Measurements from ENCODE around the gene SGPL1.

The SGPL1 gene

DNA sequence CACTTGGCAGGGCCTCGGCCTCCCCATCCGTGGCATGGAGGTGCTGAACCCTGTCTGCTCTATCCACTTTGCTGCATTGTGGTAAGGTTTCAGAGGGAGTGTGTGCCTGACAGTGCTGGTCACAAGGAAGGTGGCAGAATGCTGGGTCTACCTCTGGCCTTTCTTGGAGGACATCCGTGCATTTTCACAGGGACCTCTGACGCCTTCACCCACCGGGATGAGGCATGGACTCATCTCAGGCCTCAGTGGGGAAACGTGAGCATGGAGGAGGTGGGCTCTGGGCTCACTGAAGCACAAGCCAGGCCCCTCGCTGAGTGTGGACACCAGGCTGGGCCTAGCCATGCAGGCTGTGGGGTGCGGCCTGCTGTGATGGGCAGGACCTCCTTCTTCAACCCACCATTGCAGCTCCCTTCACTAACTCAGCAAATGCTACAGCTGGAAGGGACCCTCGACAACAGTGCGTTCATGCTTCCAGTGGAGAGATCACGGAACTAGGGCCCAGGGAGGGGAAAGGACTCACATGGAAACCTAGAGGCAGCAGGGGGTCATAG, 39.2 kb upstream of the SGPL1 start:
- no peak overlapping the region for H2AFZ ChIP-seq (ENCODE audit: low read depth, low read length)
- peaks cover 27% of the 10 kb centered on the region for H3K27me3 ChIP-seq (ENCODE audit: insufficient read depth, low read length)
- H3K36me3 ChIP-seq (ENCODE audit: insufficient read depth, low read length): no peaks in the 10 kb centered on the region
- H3K4me1 ChIP-seq (ENCODE audit: insufficient read depth, low read length): no peaks in the 10 kb centered on the region
- no peak overlapping the region for H3K4me3 ChIP-seq (ENCODE audit: low read length)
- no peaks in the 10 kb centered on the region for H3K9me3 ChIP-seq (ENCODE audit: low read length)

DNA sequence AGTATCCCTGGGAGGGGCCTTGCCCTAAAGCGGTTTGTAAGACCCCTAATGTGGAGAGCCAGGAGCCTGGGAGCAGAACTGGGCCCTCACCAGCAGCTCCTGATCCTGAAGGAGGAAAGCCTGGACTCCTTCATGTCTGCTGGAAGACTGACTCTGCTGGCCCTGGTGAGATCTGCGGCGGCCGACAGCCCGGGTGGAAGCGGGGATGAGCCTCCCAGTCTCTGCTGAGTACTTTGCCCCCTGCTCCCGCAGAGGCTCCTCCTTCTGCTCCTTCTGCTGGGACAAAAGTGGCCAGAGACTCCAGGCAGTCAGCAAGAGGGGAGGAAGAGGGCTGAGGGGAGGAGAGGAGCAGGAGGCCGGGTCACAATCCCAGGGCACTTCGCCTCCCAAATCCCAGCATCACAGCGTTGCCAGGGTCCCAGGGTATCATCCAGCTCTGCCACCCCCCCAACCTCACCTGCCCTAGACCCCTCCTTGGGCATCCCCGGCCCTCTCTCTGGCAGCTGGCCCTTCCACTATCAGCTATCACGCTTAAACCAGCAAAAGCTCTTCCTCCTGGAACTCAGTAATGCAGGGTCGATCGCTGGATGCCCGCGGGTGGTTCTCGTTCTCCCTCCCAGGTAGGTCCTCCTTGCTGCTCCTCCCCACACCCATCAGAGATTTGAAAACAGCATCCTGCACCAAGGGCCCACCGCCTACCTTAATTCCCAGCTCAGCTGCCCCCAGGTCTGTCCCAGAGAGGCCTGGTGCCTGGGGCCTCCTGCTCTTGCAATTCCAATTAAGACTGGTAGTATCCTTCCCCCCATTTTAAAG, 38.5 kb upstream of the SGPL1 start:
- no peak overlapping the region for H3K4me3 ChIP-seq (ENCODE audit: low read length)
- H2AFZ ChIP-seq (ENCODE audit: low read depth, low read length): no peak overlapping the region
- H3K9me3 ChIP-seq (ENCODE audit: low read length): no peaks in the 10 kb centered on the region
- no peaks in the 10 kb centered on the region for H3K36me3 ChIP-seq (ENCODE audit: insufficient read depth, low read length)
- peaks cover 27% of the 10 kb centered on the region for H3K27me3 ChIP-seq (ENCODE audit: insufficient read depth, low read length)
- H3K4me1 ChIP-seq (ENCODE audit: insufficient read depth, low read length): no peaks in the 10 kb centered on the region

DNA sequence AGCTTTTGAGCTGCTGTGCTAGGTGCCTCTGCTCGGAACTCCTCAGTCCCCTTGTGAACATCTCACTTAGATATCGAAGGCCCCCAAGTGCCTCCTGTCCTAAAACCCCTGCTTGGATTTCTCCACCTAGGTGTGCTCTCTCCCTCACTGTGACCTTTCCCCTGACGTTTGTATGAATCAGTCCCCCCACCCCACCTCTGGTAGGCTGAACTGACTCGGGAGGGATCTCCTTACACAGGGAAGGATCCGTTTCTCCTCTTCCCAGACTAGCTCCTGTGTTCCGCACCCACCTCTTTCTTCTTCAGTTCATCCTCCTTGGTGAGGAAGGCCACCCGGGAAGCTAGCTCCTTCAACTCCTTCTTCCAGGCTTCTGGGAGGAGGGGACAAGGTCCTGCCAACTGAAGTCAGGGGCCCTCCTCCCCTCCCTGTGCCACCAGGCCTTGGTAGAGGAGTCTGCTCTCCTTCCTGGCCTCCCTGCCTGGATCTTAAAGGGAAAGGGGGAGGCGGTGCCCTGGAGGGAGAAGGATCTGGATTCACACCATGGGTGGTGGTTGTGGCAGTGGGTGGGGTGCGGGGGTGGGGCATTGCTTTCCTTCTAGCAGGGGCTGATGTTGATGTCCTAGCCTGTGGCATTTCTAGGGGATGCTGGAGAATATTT, 37.4 kb upstream of the SGPL1 start:
- Histone ChIP-seq H3K4me1 (ENCODE audit: insufficient read depth, low read length) (no peaks in the 10 kb centered on the region), H3K4me3 (ENCODE audit: low read length) (no peak overlapping the region), H3K27me3 (ENCODE audit: insufficient read depth, low read length) (peaks cover 30% of the 10 kb centered on the region)

DNA sequence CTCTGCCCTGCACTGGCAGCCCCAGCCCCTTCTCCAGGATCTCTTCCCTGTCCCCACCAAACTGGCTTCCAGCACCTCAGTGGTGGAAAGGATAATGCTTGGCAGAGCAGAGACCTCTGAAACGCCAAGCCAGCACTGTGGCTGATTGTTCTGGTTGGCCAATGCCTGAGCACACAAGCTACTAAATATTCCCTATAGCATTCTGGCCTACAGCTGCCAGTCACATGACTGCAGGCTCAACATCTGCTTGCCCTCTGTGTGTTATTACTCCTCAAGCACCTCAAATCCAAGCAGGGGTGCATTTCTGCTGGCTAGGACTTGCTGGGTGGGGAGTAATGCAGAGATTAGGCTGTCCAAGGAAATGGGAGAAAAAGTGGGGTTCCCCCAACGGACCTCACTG, 36.7 kb upstream of the SGPL1 start:
- Histone ChIP-seq H3K27me3 (ENCODE audit: insufficient read depth, low read length) (peaks cover 30% of the 10 kb centered on the region), H3K36me3 (ENCODE audit: insufficient read depth, low read length) (no peaks in the 10 kb centered on the region), H3K4me1 (ENCODE audit: insufficient read depth, low read length) (no peaks in the 10 kb centered on the region), H3K9me3 (ENCODE audit: low read length) (no peaks in the 10 kb centered on the region), H2AFZ (ENCODE audit: low read depth, low read length) (no peak overlapping the region), H3K4me3 (ENCODE audit: low read length) (no peak overlapping the region)

More for the DNA sequence above, 37.4 kb upstream of the SGPL1 start:
- Histone ChIP-seq H3K36me3 (ENCODE audit: insufficient read depth, low read length) (no peaks in the 10 kb centered on the region), H2AFZ (ENCODE audit: low read depth, low read length) (no peak overlapping the region), H3K9me3 (ENCODE audit: low read length) (no peaks in the 10 kb centered on the region)

DNA sequence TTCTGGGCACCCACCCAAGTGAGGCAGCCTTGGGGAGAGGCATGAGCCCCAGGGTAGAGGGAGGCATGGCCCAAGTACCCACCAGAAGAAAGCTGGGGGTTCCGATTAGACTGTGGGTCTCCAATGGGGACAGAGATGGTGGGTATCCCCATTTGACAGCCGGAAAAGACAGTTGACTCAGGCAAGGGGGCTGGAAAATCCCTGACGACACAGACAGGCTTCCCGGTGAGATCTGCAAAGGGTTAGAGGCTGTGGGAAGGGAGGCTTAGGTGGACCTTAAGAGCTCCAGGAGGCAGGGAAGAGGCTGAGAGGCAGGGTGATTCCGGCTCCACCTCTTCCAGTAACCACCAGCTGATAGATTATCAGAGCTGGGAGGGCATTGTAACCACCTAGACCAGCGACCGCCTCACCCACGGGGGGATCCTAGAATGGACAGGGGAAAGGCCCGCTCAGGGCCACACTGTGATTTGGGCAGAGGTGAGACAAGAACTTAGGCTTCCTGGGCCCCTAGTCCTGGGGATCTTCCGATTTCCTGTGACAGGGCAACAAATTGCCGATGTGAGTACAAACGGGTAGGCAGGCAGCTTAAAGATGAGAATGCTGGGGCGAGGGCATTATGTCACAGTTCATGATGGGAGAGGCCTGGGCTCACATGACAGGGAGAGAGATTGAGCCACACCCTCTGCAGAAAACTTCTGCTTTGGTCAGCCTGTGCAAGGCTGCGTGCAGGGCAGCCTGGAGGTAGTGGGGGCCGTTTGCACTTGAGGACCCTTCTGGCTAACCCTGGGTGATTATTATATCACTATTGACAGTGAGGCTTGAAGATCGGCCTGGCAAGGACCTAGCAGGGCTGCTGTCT, 36.0 kb upstream of the SGPL1 start:
- Histone ChIP-seq H2AFZ (ENCODE audit: low read depth, low read length) (no peak overlapping the region), H3K27me3 (ENCODE audit: insufficient read depth, low read length) (peaks cover 30% of the 10 kb centered on the region), H3K4me3 (ENCODE audit: low read length) (no peak overlapping the region), H3K4me1 (ENCODE audit: insufficient read depth, low read length) (no peaks in the 10 kb centered on the region), H3K9me3 (ENCODE audit: low read length) (no peaks in the 10 kb centered on the region), H3K36me3 (ENCODE audit: insufficient read depth, low read length) (no peaks in the 10 kb centered on the region)

DNA sequence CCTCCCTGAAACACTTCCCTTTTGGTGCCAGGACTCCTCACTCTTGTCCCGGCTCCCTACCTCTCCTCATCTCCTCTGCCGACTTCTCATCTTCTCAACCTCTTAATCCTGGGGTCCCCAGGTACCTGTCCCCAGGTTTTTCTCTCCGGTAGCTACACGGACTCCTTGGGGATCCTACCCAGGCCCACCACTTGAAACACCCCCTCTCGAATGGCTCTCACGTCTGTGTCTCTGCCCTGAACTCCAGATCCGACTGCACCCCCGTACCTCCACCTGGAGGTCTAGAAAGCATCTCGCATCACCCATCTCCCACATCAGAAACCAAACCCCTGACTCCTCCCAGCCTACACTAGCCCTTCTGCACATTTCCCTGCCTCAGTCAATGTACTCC, 35.4 kb upstream of the SGPL1 start:
- no peak overlapping the region for H3K4me3 ChIP-seq (ENCODE audit: low read length)
- no peaks in the 10 kb centered on the region for H3K9me3 ChIP-seq (ENCODE audit: low read length)
- no peaks in the 10 kb centered on the region for H3K36me3 ChIP-seq (ENCODE audit: insufficient read depth, low read length)
- no peak overlapping the region for H2AFZ ChIP-seq (ENCODE audit: low read depth, low read length)
- H3K4me1 ChIP-seq (ENCODE audit: insufficient read depth, low read length): no peaks in the 10 kb centered on the region
- peaks cover 34% of the 10 kb centered on the region for H3K27me3 ChIP-seq (ENCODE audit: insufficient read depth, low read length)

DNA sequence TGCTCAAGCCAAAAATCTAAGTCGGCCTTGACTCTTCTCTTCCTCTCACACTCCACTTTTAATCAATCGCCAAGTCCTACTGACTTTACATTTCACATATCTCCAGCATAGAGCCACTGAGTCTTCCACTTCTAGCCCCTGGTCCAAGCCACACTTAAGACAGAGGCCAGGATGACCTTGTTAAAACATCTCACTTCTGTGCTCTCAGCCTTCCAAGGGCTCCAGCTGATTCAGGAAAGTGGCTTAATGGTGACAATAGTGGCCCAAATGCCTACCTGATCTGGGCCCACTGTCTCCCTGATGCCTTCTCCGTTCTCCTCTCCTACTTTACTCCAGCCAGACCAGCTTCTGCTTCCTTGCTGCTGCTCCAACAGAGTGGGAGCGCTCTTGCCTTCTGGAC, 35.0 kb upstream of the SGPL1 start:
- H3K9me3 ChIP-seq (ENCODE audit: low read length): no peaks in the 10 kb centered on the region
- H3K4me1 ChIP-seq (ENCODE audit: insufficient read depth, low read length): no peaks in the 10 kb centered on the region
- peaks cover 36% of the 10 kb centered on the region for H3K27me3 ChIP-seq (ENCODE audit: insufficient read depth, low read length)
- H3K4me3 ChIP-seq (ENCODE audit: low read length): no peak overlapping the region
- H2AFZ ChIP-seq (ENCODE audit: low read depth, low read length): no peak overlapping the region
- no peaks in the 10 kb centered on the region for H3K36me3 ChIP-seq (ENCODE audit: insufficient read depth, low read length)

DNA sequence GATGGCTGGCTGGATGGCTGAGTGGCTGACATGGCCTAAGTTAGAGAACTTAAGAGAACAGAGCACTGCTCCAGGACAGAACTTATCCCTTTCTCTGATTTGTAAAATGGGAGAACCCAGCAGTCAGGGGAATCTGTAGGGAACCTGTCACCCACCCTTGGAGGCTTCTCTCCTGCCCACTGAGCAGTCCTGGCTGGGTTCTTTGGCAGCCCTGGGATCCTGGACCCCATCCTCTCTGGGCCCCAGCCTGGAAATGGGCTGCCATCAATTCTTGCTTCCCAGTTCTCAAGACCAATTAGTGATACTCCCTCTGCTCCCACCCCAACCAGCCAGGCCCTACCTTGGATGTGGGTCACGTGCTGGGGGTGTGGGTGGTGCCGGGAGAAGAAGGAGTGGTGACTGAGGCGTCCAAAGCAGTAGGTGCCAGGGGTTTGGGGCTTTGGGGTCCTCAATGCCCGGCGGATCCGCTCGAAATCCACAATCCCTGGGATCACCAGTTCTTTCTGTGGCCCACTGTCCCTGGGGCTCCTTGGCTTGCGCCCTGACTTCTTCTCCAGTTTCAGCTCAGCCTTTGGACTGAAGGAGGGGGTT, 34.2 kb upstream of the SGPL1 start:
- no peaks in the 10 kb centered on the region for H3K9me3 ChIP-seq (ENCODE audit: low read length)
- H3K4me3 ChIP-seq (ENCODE audit: low read length): no peak overlapping the region
- H2AFZ ChIP-seq (ENCODE audit: low read depth, low read length): no peak overlapping the region
- H3K27me3 ChIP-seq (ENCODE audit: insufficient read depth, low read length): peaks cover 34% of the 10 kb centered on the region
- no peaks in the 10 kb centered on the region for H3K4me1 ChIP-seq (ENCODE audit: insufficient read depth, low read length)
- H3K36me3 ChIP-seq (ENCODE audit: insufficient read depth, low read length): no peaks in the 10 kb centered on the region

DNA sequence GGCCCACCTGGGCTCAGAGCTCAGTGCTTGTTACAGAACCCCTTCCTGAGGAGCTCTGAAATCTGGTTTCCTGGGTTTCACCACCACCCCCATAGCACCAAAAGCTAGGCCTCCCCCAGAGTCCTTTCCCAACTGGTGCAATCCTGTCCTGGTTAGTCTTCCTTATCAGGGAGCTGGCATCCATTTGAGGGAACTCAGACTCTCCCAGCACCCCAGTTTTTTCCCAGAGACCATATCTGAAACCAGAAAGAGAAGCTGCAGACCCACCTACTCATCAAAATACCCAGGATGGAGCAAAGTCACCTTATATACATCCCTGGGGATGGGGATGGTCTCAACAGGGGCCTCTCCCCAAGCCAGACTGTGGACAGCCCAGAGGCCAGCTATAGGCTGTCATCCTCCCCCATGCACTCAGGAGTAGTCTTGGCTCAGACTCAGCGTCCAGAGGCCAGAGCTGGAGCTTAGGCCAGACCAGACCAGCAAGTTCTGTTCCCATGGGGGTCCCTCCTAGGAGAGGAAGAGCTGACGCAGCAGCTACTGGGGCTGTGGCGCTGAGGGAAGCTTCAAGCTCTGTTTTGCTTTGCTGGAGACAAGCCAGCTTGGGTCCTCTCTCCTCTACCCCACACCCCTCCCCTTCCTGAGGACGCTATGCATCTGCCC, 33.5 kb upstream of the SGPL1 start:
- no peaks in the 10 kb centered on the region for H3K36me3 ChIP-seq (ENCODE audit: insufficient read depth, low read length)
- no peaks in the 10 kb centered on the region for H3K4me1 ChIP-seq (ENCODE audit: insufficient read depth, low read length)
- no peak overlapping the region for H2AFZ ChIP-seq (ENCODE audit: low read depth, low read length)
- no peak overlapping the region for H3K4me3 ChIP-seq (ENCODE audit: low read length)
- H3K27me3 ChIP-seq (ENCODE audit: insufficient read depth, low read length): peaks cover 41% of the 10 kb centered on the region
- H3K9me3 ChIP-seq (ENCODE audit: low read length): no peaks in the 10 kb centered on the region

DNA sequence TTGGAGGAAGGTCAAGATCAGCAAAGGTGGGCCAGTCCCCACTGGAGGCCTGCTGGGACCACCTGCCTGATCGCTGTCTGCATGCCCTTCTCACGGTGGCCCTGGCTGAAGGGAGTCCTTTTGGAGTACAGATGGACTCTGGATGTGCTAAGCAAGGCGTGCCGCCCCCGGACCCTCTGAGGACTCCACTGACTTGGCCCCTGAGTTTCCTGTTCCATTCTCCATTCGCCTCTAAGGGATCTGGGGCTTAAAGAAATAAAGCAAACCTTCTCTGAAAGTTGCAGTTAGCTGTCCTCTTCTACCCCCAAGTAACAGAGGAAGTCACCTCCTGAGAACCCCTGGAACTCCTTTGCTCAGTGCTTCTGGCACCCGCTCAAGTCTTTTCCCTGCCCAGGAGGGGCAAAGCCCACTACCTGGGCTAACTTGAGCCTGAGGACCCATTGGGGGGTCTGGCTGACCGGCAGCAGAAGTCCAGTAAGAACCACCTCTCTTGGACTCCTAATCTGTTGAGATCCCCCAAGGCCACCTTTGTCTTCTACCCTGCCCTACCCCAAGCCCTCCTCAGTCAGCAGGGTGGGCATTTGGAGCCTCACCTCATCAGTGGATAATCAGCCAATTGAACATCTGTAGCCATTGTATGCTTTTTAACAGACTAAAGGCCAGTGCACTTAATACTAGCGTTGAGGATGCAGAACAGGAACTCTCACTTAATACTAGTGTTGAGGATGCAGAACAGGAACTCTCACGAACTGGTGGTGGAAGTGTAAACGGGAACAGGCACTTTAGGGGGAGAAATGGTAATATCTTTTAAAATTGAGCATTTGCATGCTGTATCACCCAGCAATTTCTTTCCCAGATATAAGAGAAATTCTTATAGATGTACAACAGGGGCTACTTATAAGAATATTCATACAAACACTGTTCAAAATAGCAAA, 32.7 kb upstream of the SGPL1 start:
- Histone ChIP-seq H3K27me3 (ENCODE audit: insufficient read depth, low read length) (peaks cover 41% of the 10 kb centered on the region), H2AFZ (ENCODE audit: low read depth, low read length) (no peak overlapping the region), H3K9me3 (ENCODE audit: low read length) (no peaks in the 10 kb centered on the region), H3K4me1 (ENCODE audit: insufficient read depth, low read length) (no peaks in the 10 kb centered on the region), H3K36me3 (ENCODE audit: insufficient read depth, low read length) (no peaks in the 10 kb centered on the region), H3K4me3 (ENCODE audit: low read length) (no peak overlapping the region)

DNA sequence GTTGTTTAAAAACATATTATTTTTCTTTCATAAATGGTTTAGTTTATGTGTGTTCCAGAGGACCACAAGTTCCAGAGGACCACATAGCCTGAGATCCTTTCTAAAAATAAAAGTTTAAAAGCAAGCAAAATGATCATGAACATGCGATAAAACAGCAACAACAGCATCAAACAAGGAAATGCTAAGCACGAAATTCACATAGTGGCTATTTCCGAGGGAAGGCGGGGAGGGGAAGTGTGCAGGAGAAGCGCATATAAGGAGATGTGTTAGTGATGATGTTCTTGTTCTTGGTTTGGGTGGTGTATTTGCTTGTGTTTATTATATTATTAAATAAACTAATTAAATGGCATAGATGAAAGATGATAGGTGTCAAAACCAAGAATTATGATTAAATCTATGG, 31.7 kb upstream of the SGPL1 start:
- Histone ChIP-seq H3K4me3 (ENCODE audit: low read length) (no peak overlapping the region), H3K27me3 (ENCODE audit: insufficient read depth, low read length) (peaks cover 44% of the 10 kb centered on the region), H3K4me1 (ENCODE audit: insufficient read depth, low read length) (no peaks in the 10 kb centered on the region), H3K9me3 (ENCODE audit: low read length) (no peaks in the 10 kb centered on the region), H2AFZ (ENCODE audit: low read depth, low read length) (no peak overlapping the region), H3K36me3 (ENCODE audit: insufficient read depth, low read length) (no peaks in the 10 kb centered on the region)
